Neural cell (in vitro differentiated cells): ENCODE data around the gene CXCL17.
"Not testable (repeated sequence)": the region's sequence is repeated elsewhere in the genome, so short reads cannot be mapped to it uniquely, and the experiment has no call there.

Experiments
- CTCF ChIP-seq: fragments of 450-650 bp; IDR thresholded peaks from 2 replicates; pipeline ENCODE4 v1.5.1; 2014; ENCODE audit warnings: antibody characterized with exemption, mild to moderate bottlenecking, moderate library complexity; ENCODE audit not compliant: poor library complexity, severe bottlenecking
- EP300 ChIP-seq: fragments of 450-650 bp; conservative IDR thresholded peaks from 2 replicates; pipeline ENCODE4 v1.6.1; 2014; ENCODE audit warnings: antibody characterized with exemption, mild to moderate bottlenecking, moderate library complexity; ENCODE audit not compliant: poor library complexity, severe bottlenecking
- EZH2 ChIP-seq: fragments of 200-600, 300-800 bp; shearing (Covaris generic), sonication (generic); IDR thresholded peaks from 2 replicates; pipeline ENCODE4 v1.6.1; 2014; ENCODE audit warnings: antibody characterized with exemption, low read length, borderline replicate concordance, mild to moderate bottlenecking; ENCODE audit not compliant: insufficient read depth, poor library complexity, severe bottlenecking
- POLR2AphosphoS5 ChIP-seq: IDR thresholded peaks from 2 replicates; pipeline ENCODE4 v1.6.1; 2012
- RAD21 ChIP-seq: fragments of 450-650 bp; conservative IDR thresholded peaks from 2 replicates; pipeline ENCODE4 v1.6.1; 2014; ENCODE audit warnings: antibody characterized with exemption, mild to moderate bottlenecking, moderate library complexity
- SMC3 ChIP-seq: fragments of 450-650 bp; conservative IDR thresholded peaks from 2 replicates; pipeline ENCODE4 v1.6.1; 2014; ENCODE audit warnings: antibody characterized with exemption, mild to moderate bottlenecking, moderate library complexity; ENCODE audit not compliant: poor library complexity
- TAF1 ChIP-seq: IDR thresholded peaks from 2 replicates; pipeline ENCODE4 v1.6.1; 2012; ENCODE audit warnings: low read depth

DNA sequence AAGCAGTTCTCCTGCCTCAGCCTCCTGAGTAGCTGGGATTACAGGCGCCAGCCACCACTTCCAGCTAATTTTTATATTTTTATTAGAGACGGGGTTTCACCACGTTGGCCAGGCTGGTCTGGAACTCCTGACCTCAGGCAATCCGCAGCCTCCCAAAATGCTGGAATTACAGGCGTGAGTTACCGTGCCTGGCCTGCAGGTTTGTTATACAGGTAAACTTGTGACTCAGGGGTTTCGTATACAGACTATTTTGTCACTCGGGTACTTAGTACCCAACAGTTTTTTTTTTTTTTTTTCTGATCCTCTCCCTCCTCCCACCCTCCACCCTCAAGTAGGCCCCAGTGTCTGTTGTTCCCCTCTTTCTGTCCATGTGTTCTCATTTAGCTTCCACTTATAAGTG is 18.5 kb upstream of the CXCL17 start:
- TF ChIP-seq POLR2AphosphoS5, CTCF, EP300, RAD21, TAF1, EZH2, SMC3: not testable (repeated sequence)
